ENCODE results near the gene ADAMTSL1.

The ADAMTSL1 gene

DNA sequence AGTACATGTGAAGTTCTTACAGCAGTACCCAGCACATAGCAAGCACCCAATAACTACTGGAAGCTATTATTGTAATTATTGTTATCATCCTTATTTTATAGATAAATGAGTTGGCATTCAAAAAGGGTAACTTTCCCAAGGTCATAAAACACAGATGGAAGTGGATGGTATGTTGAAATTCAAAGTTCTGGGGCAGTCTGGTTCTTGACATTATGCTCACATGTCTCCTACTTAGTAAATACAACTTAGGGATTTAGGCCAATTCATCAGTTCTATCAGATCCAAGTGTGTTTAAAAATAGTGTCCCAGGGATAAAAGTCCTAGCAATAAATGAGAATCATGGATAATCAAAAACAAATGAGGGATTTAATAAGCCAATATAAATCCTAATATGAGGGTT lies 265.2 kb downstream of the ADAMTSL1 start:
- DNase-seq (ENCODE audit: low spot score), result no peak

GRCh38 chr9:18739641-18740318 lies 265.8 kb downstream of the ADAMTSL1 start:
- DNase-seq (ENCODE audit: low spot score), result no peak

DNA sequence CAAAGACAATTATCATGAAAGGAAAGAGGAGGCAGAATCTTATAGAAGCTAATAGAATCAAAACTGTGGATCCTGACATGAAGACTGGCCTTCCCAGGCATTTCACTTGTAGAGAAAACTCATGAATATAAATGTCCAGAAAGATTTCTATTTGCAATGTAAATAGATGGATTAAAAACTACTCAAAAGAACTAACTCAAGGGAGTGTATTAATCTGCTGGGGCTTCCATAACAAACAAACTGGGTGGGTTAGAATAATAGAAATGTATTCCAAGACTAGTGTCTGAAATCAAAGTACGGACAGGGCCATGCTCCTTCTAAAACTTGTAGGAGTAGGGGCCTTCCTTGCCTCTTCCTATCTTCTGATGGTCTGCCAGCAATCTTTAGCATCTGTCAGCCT lies 267.4 kb downstream of the ADAMTSL1 start:
- no peak for DNase-seq (ENCODE audit: low spot score)

DNA sequence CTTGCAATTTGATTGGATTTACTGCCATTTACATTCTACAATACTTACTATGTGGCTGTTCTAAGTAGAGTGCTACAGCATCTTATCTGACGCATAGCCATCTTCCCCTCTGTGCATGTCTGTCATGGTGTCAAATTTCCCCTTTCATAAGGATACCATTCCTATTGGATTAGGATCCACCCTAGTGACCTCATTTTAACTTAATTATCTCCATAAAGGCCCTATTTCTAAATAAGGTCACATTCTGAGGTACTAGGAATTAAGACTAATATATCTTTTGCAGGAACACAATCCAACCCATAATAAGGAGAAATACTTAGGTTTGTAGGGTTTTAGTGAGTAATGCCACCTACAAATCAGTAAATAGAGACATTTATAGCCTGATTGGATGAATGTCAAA lies 268.0 kb downstream of the ADAMTSL1 start:
- no peak for DNase-seq (ENCODE audit: low spot score)

DNA sequence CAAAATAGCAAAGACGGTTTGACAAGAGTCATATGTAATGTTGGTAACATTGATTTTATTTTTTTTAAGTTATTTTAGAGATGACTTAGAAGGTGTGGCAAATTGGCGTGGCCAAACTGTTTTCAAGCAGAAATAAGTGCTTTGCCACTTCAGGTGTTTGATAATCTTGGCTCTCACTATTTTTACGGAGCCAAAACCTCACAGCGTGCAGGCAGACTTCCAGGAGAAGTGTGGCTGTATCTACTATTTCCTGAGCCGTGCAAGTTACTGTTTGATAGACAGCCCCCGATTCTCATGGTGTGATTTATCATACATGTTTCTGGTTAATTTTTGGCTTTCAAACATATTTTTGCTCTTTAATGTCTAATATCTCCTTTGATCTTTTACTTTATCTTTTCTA lies 269.5 kb downstream of the ADAMTSL1 start:
- DNase-seq (ENCODE audit: low spot score), result no peak

- no peak for DNase-seq (ENCODE audit: low spot score)
Measured at GRCh38 chr9:18743971-18744370, 270.0 kb downstream of the ADAMTSL1 start.

- no peak for DNase-seq (ENCODE audit: low spot score)
Measured at GRCh38 chr9:18745710-18746109, 271.8 kb downstream of the ADAMTSL1 start.

DNA sequence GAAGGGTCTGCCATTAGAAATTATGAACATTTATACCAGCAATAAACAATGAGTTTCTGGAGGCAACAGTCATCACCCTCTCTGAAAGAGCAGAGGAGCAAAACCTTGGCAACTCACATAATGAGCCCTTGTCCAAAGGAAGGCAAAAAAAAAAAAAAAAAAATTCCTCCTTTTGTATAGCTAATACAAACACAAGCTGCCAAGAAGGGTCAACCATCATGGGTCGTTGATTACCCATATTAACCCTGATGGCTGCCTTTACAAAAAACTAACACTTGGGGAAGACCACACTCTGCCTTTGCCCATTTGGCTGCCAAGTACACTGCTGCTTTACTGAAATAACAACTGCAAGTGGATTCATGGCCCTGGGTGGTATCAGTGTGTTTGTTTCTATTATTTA lies 272.7 kb downstream of the ADAMTSL1 start:
- no peak for DNase-seq (ENCODE audit: low spot score)

DNA sequence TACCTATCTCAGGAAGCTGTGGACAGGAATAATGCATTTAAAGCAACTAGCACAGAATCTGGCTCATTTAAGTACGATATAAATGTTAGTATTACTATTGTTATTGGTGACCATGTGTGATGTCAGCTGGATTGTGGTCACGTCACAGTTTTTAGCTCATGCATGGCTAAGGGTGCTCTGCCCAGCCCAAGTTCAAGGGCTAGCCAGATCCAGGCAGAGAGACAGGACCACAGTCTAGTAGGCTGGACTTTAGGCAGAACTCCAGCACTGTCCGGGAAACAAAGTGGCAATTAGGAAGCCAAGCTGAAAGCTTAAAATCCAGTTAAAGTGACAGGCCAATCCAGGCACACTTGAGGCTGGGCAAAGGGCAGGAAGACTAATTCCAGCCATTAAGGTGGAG lies 273.6 kb downstream of the ADAMTSL1 start:
- DNase-seq (ENCODE audit: low spot score), result no peak

DNA sequence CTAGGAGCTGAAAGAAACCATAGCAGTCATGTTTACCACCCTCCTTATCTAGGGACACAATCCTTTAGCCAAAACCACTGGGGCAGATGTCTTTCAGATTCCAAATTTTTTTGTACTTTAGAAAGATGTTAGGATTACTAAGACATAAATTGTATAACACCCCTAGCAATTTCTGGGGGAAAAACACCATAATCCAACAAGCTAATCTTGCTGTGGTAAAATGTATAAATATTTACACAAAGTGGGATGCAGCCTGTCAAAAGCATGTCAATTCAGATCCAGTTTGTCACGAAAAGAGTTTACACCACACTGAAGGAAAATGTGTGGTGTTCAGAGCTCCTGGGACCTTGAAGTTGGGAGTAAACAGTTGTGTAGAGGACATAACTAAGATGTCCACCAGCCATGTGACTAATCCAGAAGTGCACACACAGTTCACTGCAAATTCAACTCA lies 274.3 kb downstream of the ADAMTSL1 start:
- no peak for DNase-seq (ENCODE audit: low spot score)

DNA sequence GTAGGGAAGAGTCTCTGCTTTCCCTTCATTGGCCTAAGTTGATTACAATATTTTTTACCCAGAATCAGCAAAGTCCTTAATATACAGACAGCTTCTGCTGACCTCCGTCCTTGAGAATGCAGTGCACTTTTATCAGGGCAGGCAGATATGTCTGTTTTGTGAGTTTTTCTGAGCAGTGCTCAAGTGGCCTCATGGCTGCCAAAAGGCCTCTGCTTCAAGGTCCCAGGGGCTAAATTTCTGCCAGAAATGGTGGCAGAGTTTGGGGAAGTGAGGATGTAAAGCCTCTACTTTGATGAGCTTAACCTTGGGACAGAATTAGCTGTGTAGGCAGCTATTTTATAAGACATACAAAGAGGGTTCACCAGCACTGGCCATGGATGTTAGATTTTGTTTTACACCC lies 275.8 kb downstream of the ADAMTSL1 start:
- no peak for DNase-seq (ENCODE audit: low spot score)

DNA sequence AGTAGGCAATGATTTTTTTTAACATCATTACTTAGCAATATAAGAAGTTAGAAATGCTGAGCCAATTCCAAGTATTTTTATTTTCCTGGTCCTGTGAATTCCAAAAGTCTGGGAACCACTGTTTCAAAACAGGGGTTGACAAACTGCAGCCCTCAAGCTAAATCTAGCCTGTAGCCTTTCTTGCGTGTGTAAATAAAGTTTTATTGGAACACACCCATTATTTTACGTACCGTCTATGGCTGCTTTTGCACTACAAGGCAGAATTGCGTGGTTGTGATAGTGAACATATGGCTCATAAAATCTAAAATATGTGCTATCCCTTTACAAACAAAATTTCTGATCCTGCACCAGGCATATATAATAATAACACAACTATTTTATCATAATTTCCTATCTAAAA lies 280.0 kb downstream of the ADAMTSL1 start:
- no peak for DNase-seq (ENCODE audit: low spot score)

DNA sequence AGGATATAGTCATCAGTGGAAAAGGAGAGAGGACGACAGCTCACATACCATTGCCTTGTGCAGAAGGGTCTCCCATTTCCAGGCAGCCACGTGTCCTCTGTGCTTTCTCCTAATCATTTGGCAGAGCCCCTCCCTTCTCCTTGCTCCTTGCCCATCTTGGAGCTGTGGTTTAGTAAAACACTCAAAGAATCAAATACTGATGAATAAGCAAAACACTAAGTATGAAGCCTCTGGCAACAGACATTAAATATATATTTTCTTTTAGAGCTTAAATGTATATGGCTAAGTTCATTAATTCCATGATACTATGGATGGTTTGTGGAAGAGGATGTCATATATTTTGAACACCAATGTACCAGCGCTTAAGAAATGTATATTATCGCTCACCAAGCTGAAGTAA lies 280.6 kb downstream of the ADAMTSL1 start:
- DNase-seq (ENCODE audit: low spot score), result no peak

DNA sequence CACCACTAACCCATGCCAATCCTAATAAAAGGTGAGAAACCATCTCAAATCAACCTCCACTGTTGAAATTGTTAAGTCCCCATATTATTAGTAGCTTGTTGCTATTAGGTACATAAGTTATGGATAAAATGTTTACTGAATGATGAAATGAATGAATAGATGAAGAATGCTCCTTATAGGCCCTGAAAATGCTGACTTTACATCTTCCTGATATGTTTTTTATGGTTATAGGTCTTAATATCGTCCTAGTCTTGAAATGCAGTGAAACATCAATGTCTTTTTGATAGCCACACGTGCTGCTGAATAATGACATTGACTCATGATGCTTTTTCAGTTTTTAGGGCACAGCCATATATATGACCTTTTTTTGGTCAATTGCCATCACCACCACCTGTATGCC lies 281.3 kb downstream of the ADAMTSL1 start:
- no peak for DNase-seq (ENCODE audit: low spot score)

DNA sequence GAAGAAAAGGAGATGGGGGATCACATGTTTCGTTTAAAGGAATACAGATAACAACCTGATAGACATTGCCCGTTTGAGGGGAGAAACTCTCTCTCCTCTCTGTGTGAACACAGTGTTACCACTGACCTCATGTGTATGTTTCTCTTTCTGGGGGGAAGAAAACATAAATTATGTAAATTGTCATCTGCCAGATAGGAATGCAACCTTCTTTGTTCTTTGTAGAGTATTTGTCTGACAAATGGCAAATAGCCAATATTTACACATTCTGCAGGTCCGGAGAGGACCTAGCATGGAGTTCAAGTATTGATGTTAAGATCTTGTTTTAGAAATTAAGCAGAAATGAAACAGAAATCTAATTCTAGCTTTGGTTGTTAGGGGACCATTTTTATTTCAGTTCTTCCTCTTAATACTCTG lies 282.8 kb downstream of the ADAMTSL1 start:
- no peak for DNase-seq (ENCODE audit: low spot score)

DNA sequence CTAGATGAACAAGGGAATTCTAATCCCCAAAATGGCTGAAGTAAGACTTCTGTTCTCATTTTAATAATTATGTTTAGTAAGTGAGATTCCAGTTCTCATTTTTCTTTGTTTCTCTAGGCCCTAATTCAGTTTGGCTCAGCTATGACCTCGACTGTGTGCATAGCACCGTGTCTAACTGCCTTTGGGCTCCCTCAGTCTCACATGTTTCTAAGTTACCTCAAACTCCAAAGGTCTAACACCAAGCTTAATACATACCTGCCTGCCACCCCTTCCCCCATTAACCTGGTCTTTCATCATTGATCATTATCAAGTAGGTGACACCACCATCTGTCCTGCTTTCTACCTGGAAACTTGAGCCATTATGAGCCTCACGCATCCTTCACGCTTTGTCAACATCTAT lies 285.9 kb downstream of the ADAMTSL1 start:
- DNase-seq (ENCODE audit: low spot score), result no peak

- DNase-seq (ENCODE audit: low spot score), result no peak
Measured at GRCh38 chr9:18761742-18762300, 287.9 kb downstream of the ADAMTSL1 start.

- no peak for DNase-seq (ENCODE audit: low spot score)
Measured at GRCh38 chr9:18766989-18767550, 293.1 kb downstream of the ADAMTSL1 start.

- DNase-seq (ENCODE audit: low spot score), result no peak
Measured at GRCh38 chr9:18768951-18769622, 295.1 kb downstream of the ADAMTSL1 start.

- no peak for DNase-seq (ENCODE audit: low spot score)
Measured at GRCh38 chr9:18770131-18770908, 296.4 kb downstream of the ADAMTSL1 start.

DNA sequence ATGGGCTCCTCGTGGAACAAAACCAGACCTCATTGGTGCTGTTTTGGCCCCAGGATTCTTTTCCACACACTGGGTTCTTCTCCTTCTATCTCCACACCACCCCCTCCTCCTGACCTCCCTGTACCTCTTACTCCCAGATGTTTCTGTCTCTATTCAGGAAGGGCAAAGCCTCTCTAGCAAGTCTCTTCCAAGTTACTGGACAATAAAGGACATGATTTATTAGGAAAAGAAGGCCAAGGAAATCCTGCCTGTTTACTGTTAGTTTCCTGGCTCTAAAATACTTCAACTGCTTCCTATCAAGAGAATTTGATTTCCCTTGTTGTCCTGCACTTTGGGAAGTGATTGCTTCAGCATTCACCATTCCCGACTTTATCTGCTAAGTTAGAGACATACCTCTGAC lies 297.1 kb downstream of the ADAMTSL1 start:
- no peak for DNase-seq (ENCODE audit: low spot score)

DNA sequence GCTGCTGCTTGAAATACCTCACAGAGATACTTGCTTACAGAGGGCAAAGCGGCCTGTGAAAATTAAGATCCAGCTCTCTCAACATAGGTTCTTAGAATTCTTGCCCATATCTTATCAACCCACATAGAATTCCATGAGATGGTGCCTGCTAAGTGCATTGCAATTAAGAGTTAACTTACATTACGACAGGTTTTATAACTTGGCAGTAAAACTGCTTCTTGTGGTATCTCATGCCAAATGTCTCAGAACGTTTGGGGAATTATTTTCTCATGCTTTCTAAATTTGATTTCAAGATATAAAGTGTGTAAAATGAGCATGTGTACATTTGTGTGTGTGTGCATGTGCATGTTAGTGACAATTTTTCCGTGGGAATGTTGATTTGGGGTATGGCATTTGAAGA lies 297.8 kb downstream of the ADAMTSL1 start:
- DNase-seq (ENCODE audit: low spot score), result no peak

GRCh38 chr9:18775241-18775640 lies 301.3 kb downstream of the ADAMTSL1 start:
- DNase-seq (ENCODE audit: low spot score), result no peak

Measured in hematopoietic multipotent progenitor cell treated with erythropoietin and hydrocortisone succinate and interleukin-3 and kit ligand, for 15 days (in vitro differentiated cells).